IMR-90 (cell line): ENCODE measurements around the gene USP10. TPM values are rescaled to one million over a fixed set of nuclear protein-coding genes. Genes with fewer than 3 reads are reported as not detected.

Experiments used
- ATAC-seq: fragments of 200-7000 bp; cut with Tn5 transposase; 2 replicates; pipeline ENCODE4 v1.9.1; 2020; ENCODE audit warnings: low read depth, mild to moderate bottlenecking, moderate library complexity
- BruUV-seq: library from RNA; stranded (reverse); fragments of 400-500 nt; replicated peaks from 2 replicates; lab custom pipeline; 2021; lab: Mats Ljungman, UMichigan
- CTCF ChIA-PET: fragments of 300-600 bp; formaldehyde crosslinking; extraction: SDS; loops from one replicate; lab custom pipeline; 2021; ENCODE audit warnings: antibody characterized with exemption; lab: Yijun Ruan, JAX
- POLR2A ChIA-PET: fragments of 300-600 bp; sonication (Branson Sonifier 250); formaldehyde crosslinking; loops from one replicate; lab custom pipeline; 2022; ENCODE audit warnings: antibody characterized with exemption; ENCODE audit not compliant: unreplicated experiment; lab: Charles Lee
- DNase-seq: peaks from one replicate; pipeline ENCODE4 v3.0.0; 2013
- H2AFZ ChIP-seq: replicated peaks from 2 replicates; pipeline ENCODE3; 2013; ENCODE audit warnings: low read length, mild to moderate bottlenecking; ENCODE audit not compliant: poor library complexity
- H2AK5ac ChIP-seq: 2 replicates; pipeline ENCODE4 v1.6.1; 2013; ENCODE audit warnings: low read depth, low read length, inconsistent platforms
- H2AK9ac ChIP-seq: replicated peaks from 2 replicates; pipeline ENCODE3; 2013; ENCODE audit warnings: mild to moderate bottlenecking, low read depth, low read length, moderate library complexity; ENCODE audit not compliant: poor library complexity
- H2BK120ac ChIP-seq: 2 replicates; pipeline ENCODE4 v1.6.1; 2013; ENCODE audit warnings: low read depth, low read length, inconsistent platforms
- H2BK15ac ChIP-seq: 3 replicates; pipeline ENCODE4 v1.6.1; 2013; ENCODE audit warnings: low read depth, low read length, inconsistent platforms
- H2BK20ac ChIP-seq: 2 replicates; pipeline ENCODE4 v1.6.1; 2013; ENCODE audit warnings: low read depth, mild to moderate bottlenecking, inconsistent platforms, low read length, moderate library complexity
- H2BK5ac ChIP-seq: 2 replicates; pipeline ENCODE4 v1.6.1; 2013; ENCODE audit warnings: mild to moderate bottlenecking, low read depth, low read length, inconsistent platforms; ENCODE audit not compliant: poor library complexity, severe bottlenecking
- H3K14ac ChIP-seq: replicated peaks from 2 replicates; pipeline ENCODE4 v1.6.1; 2013; ENCODE audit warnings: low read depth, low read length, inconsistent platforms
- H3K18ac ChIP-seq: 2 replicates; pipeline ENCODE4 v1.6.1; 2013; ENCODE audit warnings: low read depth, low read length, control low read depth
- H3K23ac ChIP-seq: 2 replicates; pipeline ENCODE4 v1.6.1; 2013; ENCODE audit warnings: low read depth, low read length, inconsistent platforms
- H3K27ac ChIP-seq: 2 replicates; pipeline ENCODE4 v1.5.1; 2013; ENCODE audit warnings: mild to moderate bottlenecking, control low read depth, low read length; ENCODE audit not compliant: insufficient read depth
- H3K27me3 ChIP-seq: 2 replicates; pipeline ENCODE4 v1.6.1; 2013; ENCODE audit warnings: low read length; ENCODE audit not compliant: control insufficient read depth, insufficient read depth
- H3K36me3 ChIP-seq: 2 replicates; pipeline ENCODE4 v1.6.1; 2013; ENCODE audit warnings: low read length, mixed read lengths; ENCODE audit not compliant: control insufficient read depth, insufficient read depth
- H3K4ac ChIP-seq: 2 replicates; pipeline ENCODE4 v1.6.1; 2013; ENCODE audit warnings: low read depth, low read length, inconsistent platforms
- H3K4me1 ChIP-seq: 2 replicates; pipeline ENCODE4 v1.6.1; 2013; ENCODE audit warnings: low read length, mixed read lengths; ENCODE audit not compliant: control insufficient read depth, insufficient read depth
- H3K4me2 ChIP-seq: 2 replicates; pipeline ENCODE4 v1.6.1; 2013; ENCODE audit warnings: low read depth, mild to moderate bottlenecking, control low read depth, low read length, moderate library complexity
- H3K4me3 ChIP-seq: 2 replicates; pipeline ENCODE4 v1.5.1; 2013; ENCODE audit warnings: low read depth, mild to moderate bottlenecking, control low read depth, low read length, moderate library complexity; ENCODE audit not compliant: insufficient read depth
- H3K56ac ChIP-seq: 2 replicates; pipeline ENCODE4 v1.6.1; 2013; ENCODE audit warnings: low read length, inconsistent platforms; ENCODE audit not compliant: insufficient read depth; ENCODE audit errors: extremely low read depth
- H3K79me1 ChIP-seq, 2 experiments: 2 replicates each; pipeline ENCODE4 v1.6.1; 2013; ENCODE audit warnings: low read length in 2 of 2, inconsistent platforms in 1 of 2, low read depth in 1 of 2
- H3K9ac ChIP-seq: 2 replicates; pipeline ENCODE4 v1.6.1; 2013; ENCODE audit warnings: low read depth, low read length, control low read depth
- H3K9me1 ChIP-seq: 2 replicates; pipeline ENCODE4 v1.6.1; 2013; ENCODE audit warnings: low read length, inconsistent platforms; ENCODE audit not compliant: insufficient read depth
- H3K9me3 ChIP-seq: 2 replicates; pipeline ENCODE4 v1.6.1; 2013; ENCODE audit warnings: low read length; ENCODE audit not compliant: control insufficient read depth, insufficient read depth
- H4K20me1 ChIP-seq: 2 replicates; pipeline ENCODE4 v1.6.1; 2013; ENCODE audit warnings: low read length, inconsistent platforms; ENCODE audit not compliant: insufficient read depth
- H4K5ac ChIP-seq: 2 replicates; pipeline ENCODE4 v1.6.1; 2013; ENCODE audit warnings: mild to moderate bottlenecking, low read depth, low read length, control low read depth
- H4K8ac ChIP-seq, 2 experiments: 2 replicates each; pipeline ENCODE4 v1.6.1; 2013; ENCODE audit warnings: low read depth in 2 of 2, low read length in 2 of 2, control low read depth in 1 of 2, inconsistent platforms in 1 of 2
- H4K91ac ChIP-seq: 2 replicates; pipeline ENCODE4 v1.6.1; 2013; ENCODE audit warnings: low read depth, low read length, inconsistent platforms; ENCODE audit not compliant: insufficient read depth
- CEBPB ChIP-seq: IDR thresholded peaks from 2 replicates; pipeline ENCODE4 v1.6.1; 2012; ENCODE audit warnings: low read depth, low read length, improper control_type of control experiment
- CHD1 ChIP-seq: IDR thresholded peaks from 2 replicates; pipeline ENCODE4 v1.6.1; 2012; ENCODE audit warnings: low read depth, low read length, improper control_type of control experiment
- CTCF ChIP-seq: conservative IDR thresholded peaks from 2 replicates; pipeline ENCODE4 v1.5.1; 2012; ENCODE audit warnings: mild to moderate bottlenecking, low read depth, low read length, improper control_type of control experiment
- MAZ ChIP-seq: IDR thresholded peaks from 2 replicates; pipeline ENCODE4 v1.6.1; 2012; ENCODE audit warnings: low read depth, mild to moderate bottlenecking, low read length, improper control_type of control experiment, moderate library complexity, borderline replicate concordance
- NFE2L2 ChIP-seq: fragments of 150-350 bp; IDR thresholded peaks from 2 replicates; pipeline ENCODE4 v1.6.1; 2016; ENCODE audit warnings: low read depth, mild to moderate bottlenecking, low read length
- POLR2A ChIP-seq: IDR thresholded peaks from 2 replicates; pipeline ENCODE4 v1.6.1; 2012; ENCODE audit warnings: mild to moderate bottlenecking, low read depth, low read length
- RFX5 ChIP-seq: IDR thresholded peaks from 2 replicates; pipeline ENCODE4 v1.8.0; 2012; ENCODE audit warnings: low read depth, mild to moderate bottlenecking, low read length, moderate library complexity
- USF2 ChIP-seq: fragments of 150-350 bp; IDR thresholded peaks from 2 replicates; pipeline ENCODE4 v1.6.1; 2017; ENCODE audit warnings: mild to moderate bottlenecking, antibody characterized with exemption, low read length, low read depth
- WGBS, 2 experiments: methylation state at CpG; one replicate each; pipeline versions ENCODE4 v1.1.5 to v1.1.7; 2013; ENCODE audit warnings: missing lambda C conversion rate in 2 of 2; ENCODE audit not compliant: insufficient read length in 1 of 2; ENCODE audit errors: extremely low coverage in 2 of 2; 5-methylcytosine and 5-hydroxymethylcytosine counted together
- dilution Hi-C: fragments of 300-500 bp; cut with HindIII; formaldehyde crosslinking; loops from one replicate; pipeline ENCODE4 v1.14.3; 2018; ENCODE audit warnings: low sequenced_read_pairs; ENCODE audit not compliant: unreplicated experiment
- in situ Hi-C: fragments of 300-500 bp; cut with MboI; formaldehyde crosslinking; loops from 3 replicates; pipeline ENCODE4 v1.14.3; 2019; ENCODE audit warnings: low sequenced_read_pairs, inconsistent platforms, mixed read lengths
- intact Hi-C: fragments of 100-400 bp; cut with micrococcal nuclease; formaldehyde crosslinking; loops from 2 replicates; pipeline ENCODE4 v1.10.0; 2022
- polyA plus RNA-seq, 3 experiments: library from polyadenylated mRNA; depleted of rRNA; stranded (reverse); fragments of >200 nt; gene quantifications; 2 replicates each; pipeline ENCODE4 v1.2.3, GENCODE V29; 2012; ENCODE audit warnings: low replicate concordance in 1 of 3
- total RNA-seq: library from RNA; depleted of rRNA; stranded (reverse); fragments of >200 nt; gene quantifications from 2 replicates; pipeline ENCODE4 v1.2.3, GENCODE V29; 2012

USP10 gene
- total and polyA plus RNA-seq, 2 of the 4 experiments (the other 2 are of a cell fraction), result 54.3 to 79.0 TPM

DNA sequence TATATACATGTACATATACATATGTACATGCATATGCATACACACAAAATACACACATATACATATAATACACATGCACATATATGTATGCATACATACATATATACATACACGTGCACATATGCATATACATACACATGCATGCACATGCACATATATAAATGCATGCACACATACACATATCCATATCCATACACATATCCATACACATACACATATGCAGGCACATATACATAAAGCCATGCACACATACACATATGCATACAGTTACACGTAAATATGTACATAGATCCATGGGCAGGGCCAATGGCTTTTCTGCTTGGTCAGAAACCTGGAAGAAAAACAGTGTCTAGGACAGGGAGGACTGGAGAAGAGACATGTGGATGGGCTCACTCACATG is 23.9 kb upstream of the USP10 start:
- Histone ChIP-seq H3K9me3 (peaks cover 3% of the 10 kb centered on the region; the same call in 1 of the 2 replicates), H3K9ac (no peak overlapping the region), H3K56ac (no peak overlapping the region), H2AK5ac (no peak overlapping the region), H3K4ac (no peak overlapping the region), H4K20me1 (no peaks in the 10 kb centered on the region), H3K23ac (no peak overlapping the region), H3K9me1 (peaks cover 3% of the 10 kb centered on the region), H3K27me3 (no peaks in the 10 kb centered on the region), H2BK5ac (no peak overlapping the region), H2AFZ (no peak overlapping the region), H4K5ac (no peak overlapping the region), H3K4me1 (peaks cover 7% of the 10 kb centered on the region), H2BK20ac (no peak overlapping the region), H3K4me2 (no peak overlapping the region), H4K8ac (no peak overlapping the region), H4K91ac (no peak overlapping the region), H2AK9ac (no peak overlapping the region), H3K18ac (no peak overlapping the region), H3K14ac (no peak overlapping the region), H3K4me3 (no peak overlapping the region), H3K27ac (no peak overlapping the region), H3K36me3 (no peaks in the 10 kb centered on the region), H3K79me1 (peaks cover 0 to 3% of the 10 kb centered on the region in 2 experiments; a peak in 2 of 4 replicates), H2BK15ac (no peak overlapping the region), H2BK120ac (no peak overlapping the region)
- ChIA-PET CTCF (no interaction called here), POLR2A (no interaction called here)
- TF ChIP-seq CEBPB, result no peak
- TF ChIP-seq NFE2L2, result no peak
- no peak for TF ChIP-seq CHD1
- TF ChIP-seq USF2, result no peak
- TF ChIP-seq RFX5, result no peak
- TF ChIP-seq POLR2A, result no peak
- no peak for TF ChIP-seq CTCF
- no peak for TF ChIP-seq MAZ
- in situ Hi-C loops, result loop anchor here (5.0 kb wide), 1 partner anchor 51 kb away; no protein-coding TSS in a partner anchor
- intact Hi-C loops, result no loop called here
- WGBS, 2 experiments, result 86% methylated on average over 1 of the region's 2 CpGs; no CpG with 5 or more reads in 1 of the 2 experiments
- ATAC-seq (no peak), DNase-seq (no peak)
- dilution Hi-C loops, result no loop called here
- BruUV-seq, result no TSS peak
